Retinal pigment epithelial cell (primary cell): ENCODE measurements around the gene BACE1.

ENCODE experiments used
- DNase-seq: peaks from one replicate; pipeline ENCODE4 v3.0.0-alpha.2; 2010; ENCODE audit warnings: low read depth
- H3K4me3 ChIP-seq: 2 replicates; pipeline ENCODE4 v1.5.1; 2011; ENCODE audit warnings: mild to moderate bottlenecking, low read length, control low read depth, moderate library complexity
- TF ChIP-seq, protein P1 (sequence below): conservative IDR thresholded peaks from 2 replicates; pipeline ENCODE4 v1.5.1; 2011; ENCODE audit warnings: low read depth, low read length, control low read depth, inconsistent platforms

Gene BACE1

DNA sequence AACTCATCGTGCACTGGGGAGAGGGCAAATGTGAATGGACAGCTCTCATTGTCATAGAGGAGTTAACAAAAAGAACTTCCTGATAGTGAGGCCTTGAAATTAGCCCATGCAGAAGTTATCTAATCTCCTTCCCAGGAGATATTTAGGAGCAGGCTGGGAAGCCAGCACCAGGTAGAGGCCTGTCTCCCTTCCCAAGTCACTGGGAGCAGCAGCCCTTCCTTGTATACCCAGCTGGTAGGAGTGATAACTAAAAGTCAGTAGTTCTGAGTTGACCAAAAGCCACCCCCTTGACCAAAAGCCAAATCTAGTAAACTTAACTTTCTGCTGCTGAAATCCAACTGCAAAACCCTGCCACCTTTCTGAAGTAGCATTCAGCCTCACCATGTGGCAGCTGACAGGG lies 26.3 kb downstream of the BACE1 start:
- TF ChIP-seq, protein P1, sequence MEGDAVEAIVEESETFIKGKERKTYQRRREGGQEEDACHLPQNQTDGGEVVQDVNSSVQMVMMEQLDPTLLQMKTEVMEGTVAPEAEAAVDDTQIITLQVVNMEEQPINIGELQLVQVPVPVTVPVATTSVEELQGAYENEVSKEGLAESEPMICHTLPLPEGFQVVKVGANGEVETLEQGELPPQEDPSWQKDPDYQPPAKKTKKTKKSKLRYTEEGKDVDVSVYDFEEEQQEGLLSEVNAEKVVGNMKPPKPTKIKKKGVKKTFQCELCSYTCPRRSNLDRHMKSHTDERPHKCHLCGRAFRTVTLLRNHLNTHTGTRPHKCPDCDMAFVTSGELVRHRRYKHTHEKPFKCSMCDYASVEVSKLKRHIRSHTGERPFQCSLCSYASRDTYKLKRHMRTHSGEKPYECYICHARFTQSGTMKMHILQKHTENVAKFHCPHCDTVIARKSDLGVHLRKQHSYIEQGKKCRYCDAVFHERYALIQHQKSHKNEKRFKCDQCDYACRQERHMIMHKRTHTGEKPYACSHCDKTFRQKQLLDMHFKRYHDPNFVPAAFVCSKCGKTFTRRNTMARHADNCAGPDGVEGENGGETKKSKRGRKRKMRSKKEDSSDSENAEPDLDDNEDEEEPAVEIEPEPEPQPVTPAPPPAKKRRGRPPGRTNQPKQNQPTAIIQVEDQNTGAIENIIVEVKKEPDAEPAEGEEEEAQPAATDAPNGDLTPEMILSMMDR: no peak
- DNase-seq: no peak
- no peak overlapping the region for H3K4me3 ChIP-seq

- no peak overlapping the region for H3K4me3 ChIP-seq
- TF ChIP-seq, protein P1: no peak
- no peak for DNase-seq
These were observed 28.4 kb downstream of the BACE1 start for GRCh38 chr11:117287668-117288067.

DNA sequence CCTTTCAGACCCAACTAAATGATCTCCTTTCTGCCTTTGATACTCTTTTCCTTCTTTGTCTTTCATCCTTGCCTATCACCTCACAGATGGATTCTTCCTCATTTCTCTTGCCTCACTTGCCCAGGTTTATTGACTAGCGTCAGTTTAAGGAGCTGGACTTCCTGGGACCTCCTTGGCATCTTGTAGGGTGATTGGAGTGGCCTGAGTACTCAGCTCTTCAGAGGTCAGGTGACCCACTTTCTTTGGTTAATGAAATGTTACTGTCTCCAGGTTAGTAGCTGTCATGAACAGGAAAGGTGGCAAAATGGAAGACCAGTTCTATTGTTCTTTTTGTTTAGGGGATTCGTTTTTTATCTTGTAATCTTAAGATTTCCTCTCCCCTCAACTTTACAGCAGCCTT lies 29.5 kb downstream of the BACE1 start:
- TF ChIP-seq, protein P1: no peak
- no peak for DNase-seq
- H3K4me3 ChIP-seq: no peak overlapping the region

GRCh38 chr11:117284053-117284452 lies 32.0 kb downstream of the BACE1 start:
- no peak for DNase-seq
- TF ChIP-seq, protein P1: no peak
- no peak overlapping the region for H3K4me3 ChIP-seq

- TF ChIP-seq, protein P1: no peak
- DNase-seq: no peak
- H3K4me3 ChIP-seq: no peak overlapping the region
These were observed 33.1 kb downstream of the BACE1 start for GRCh38 chr11:117282956-117283355.

GRCh38 chr11:117281869-117282268 lies 34.2 kb downstream of the BACE1 start:
- H3K4me3 ChIP-seq: no peak overlapping the region
- no peak for DNase-seq
- TF ChIP-seq, protein P1: no peak

GRCh38 chr11:117281159-117281558 lies 34.9 kb downstream of the BACE1 start:
- peak; percentile 88 for DNase-seq
- no peak overlapping the region for H3K4me3 ChIP-seq
- TF ChIP-seq, protein P1: no peak
